Umbilical cord (tissue), 2 donors: ENCODE results near the gene PDE4C. TPM values are rescaled to one million over a fixed set of nuclear protein-coding genes. Genes with fewer than 3 reads are reported as not detected.
"Not testable (repeated sequence)": the region's sequence is repeated elsewhere in the genome, so short reads cannot be mapped to it uniquely, and the experiment has no call there.

ENCODE experiments used
- DNase-seq: peaks from one replicate; pipeline ENCODE4 v3.0.0-alpha.2; 2015; ENCODE audit warnings: low spot score
- total RNA-seq: library from RNA; depleted of rRNA; stranded (reverse); fragments of >200 nt; gene quantifications from one replicate; pipeline ENCODE4 v1.2.3, GENCODE V29; 2014; ENCODE audit warnings: low replicate concordance; ENCODE audit not compliant: insufficient read depth

PDE4C gene
- total RNA-seq, 1 donor from 2014 or later, result 9.9 TPM

- DNase-seq, result no peak
These were observed 2.2 kb downstream of the PDE4C start for GRCh38 chr19:18223860-18224524.

GRCh38 chr19:18221815-18222725 is 4.2 kb downstream of the PDE4C start:
- DNase-seq, result no peak

GRCh38 chr19:18220632-18221275 is 5.5 kb downstream of the PDE4C start:
- DNase-seq, result no peak

GRCh38 chr19:18219911-18220631 is 6.2 kb downstream of the PDE4C start:
- DNase-seq, result no peak

GRCh38 chr19:18218600-18218999 is 7.6 kb downstream of the PDE4C start:
- DNase-seq, result no peak

GRCh38 chr19:18218159-18218558 is 8.1 kb downstream of the PDE4C start:
- DNase-seq, result no peak

- no peak for DNase-seq
These were observed 9.4 kb downstream of the PDE4C start for GRCh38 chr19:18216789-18217188.

- DNase-seq, result no peak
These were observed 11.3 kb downstream of the PDE4C start for GRCh38 chr19:18214779-18215433.

- DNase-seq, result no peak
These were observed 14.6 kb downstream of the PDE4C start for GRCh38 chr19:18211683-18212082.

GRCh38 chr19:18209912-18210311 is 16.3 kb downstream of the PDE4C start:
- DNase-seq, result not testable (repeated sequence)

- DNase-seq, result peak; percentile 75
These were observed 17.9 kb downstream of the PDE4C start for GRCh38 chr19:18208098-18208951.

GRCh38 chr19:18206018-18206417 is 20.2 kb downstream of the PDE4C start:
- DNase-seq, result no peak

GRCh38 chr19:18205200-18205892 is 20.9 kb downstream of the PDE4C start:
- DNase-seq, result peak; percentile 82

- DNase-seq, result peak; percentile 92
These were observed 21.6 kb downstream of the PDE4C start for GRCh38 chr19:18204394-18205199.

GRCh38 chr19:18203863-18204393 is 22.3 kb downstream of the PDE4C start, which contains the start of gene RAB3A:
Gene RAB3A, minus strand, starts transcription at chr19:18204042. Its CDS starts 1,302 bp downstream, at chr19:18202740.
- peak; percentile 100 for DNase-seq

GRCh38 chr19:18203408-18203862 is 22.8 kb downstream of the PDE4C start:
- no peak for DNase-seq

- no peak for DNase-seq
These were observed 23.3 kb downstream of the PDE4C start for GRCh38 chr19:18202778-18203407.

GRCh38 chr19:18202397-18202777 is 23.9 kb downstream of the PDE4C start:
- DNase-seq, result no peak
